Panc1 (cell line): Measurements from ENCODE around the gene BOK. TPM values are rescaled to one million over a fixed set of nuclear protein-coding genes. Genes with fewer than 3 reads are reported as not detected.

Experiments
- ATAC-seq: fragments of 200-7000 bp; cut with Tn5 transposase; 2 replicates; pipeline ENCODE4 v1.9.1; 2020; ENCODE audit warnings: mild to moderate bottlenecking, moderate library complexity
- BruUV-seq: library from RNA; stranded (reverse); fragments of 400-500 nt; replicated peaks from 2 replicates; lab custom pipeline; 2021; lab: Mats Ljungman, UMichigan
- CTCF ChIA-PET: fragments of 300-600 bp; sonication (Branson Sonifier 250); formaldehyde crosslinking; loops from one replicate; lab custom pipeline; 2022; ENCODE audit warnings: antibody characterized with exemption; lab: Charles Lee
- POLR2A ChIA-PET: fragments of 300-600 bp; sonication (Branson Sonifier 250); formaldehyde crosslinking; loops from one replicate; lab custom pipeline; 2022; ENCODE audit warnings: antibody characterized with exemption; lab: Charles Lee
- DNase-seq: peaks from one replicate; pipeline ENCODE4 v3.0.0-alpha.2; 2010; ENCODE audit warnings: low read depth, low spot score
- H3K27ac ChIP-seq: 2 replicates; pipeline ENCODE4 v1.5.1; 2011; ENCODE audit warnings: mild to moderate bottlenecking, low read length, inconsistent platforms
- H3K27me3 ChIP-seq: fragments of 200-500 bp; sonication (Bioruptor generic); 2 replicates; pipeline ENCODE4 v1.6.0; 2014; ENCODE audit warnings: low read length, inconsistent platforms; ENCODE audit not compliant: control insufficient read depth, insufficient read depth
- H3K36me3 ChIP-seq: fragments of 200-500 bp; sonication (Bioruptor generic); 2 replicates; pipeline ENCODE4 v1.5.1; 2014; ENCODE audit warnings: inconsistent platforms, mild to moderate bottlenecking, low read length, moderate library complexity; ENCODE audit not compliant: control insufficient read depth, insufficient read depth
- H3K4me1 ChIP-seq: 2 replicates; pipeline ENCODE4 v1.5.1; 2011; ENCODE audit warnings: inconsistent platforms, mild to moderate bottlenecking, low read length, moderate library complexity; ENCODE audit not compliant: control insufficient read depth, insufficient read depth
- H3K4me3 ChIP-seq, 2 experiments: 2 replicates each; pipeline ENCODE4 v1.5.1; 2011 to 2012; ENCODE audit warnings: low read depth in 2 of 2, low read length in 2 of 2, mild to moderate bottlenecking in 2 of 2, inconsistent platforms in 1 of 2, moderate library complexity in 1 of 2
- H3K9me3 ChIP-seq: fragments of 200-500 bp; sonication (Bioruptor generic); 2 replicates; pipeline ENCODE4 v1.5.1; 2014; ENCODE audit warnings: low read depth, mild to moderate bottlenecking, inconsistent platforms, low read length, moderate library complexity; ENCODE audit not compliant: control insufficient read depth, insufficient read depth
- CTCF ChIP-seq: fragments of 450-650 bp; IDR thresholded peaks from 2 replicates; pipeline ENCODE4 v1.5.1; 2017; ENCODE audit warnings: mild to moderate bottlenecking
- POLR2AphosphoS5 ChIP-seq: IDR thresholded peaks from 2 replicates; pipeline ENCODE4 v1.6.1; 2012; ENCODE audit warnings: mild to moderate bottlenecking, low read depth, low read length, moderate library complexity
- REST ChIP-seq, 2 experiments: IDR thresholded peaks; 2 replicates each; pipeline ENCODE4 v1.6.1; 2011 to 2012; ENCODE audit warnings: low read depth in 2 of 2, control low read depth in 1 of 2, low read length in 1 of 2, mild to moderate bottlenecking in 1 of 2, moderate library complexity in 1 of 2; ENCODE audit not compliant: insufficient read depth in 1 of 2
- SIN3A ChIP-seq: IDR thresholded peaks from 2 replicates; pipeline ENCODE4 v1.6.1; 2012; ENCODE audit warnings: low read depth, mild to moderate bottlenecking, low read length, moderate library complexity, borderline replicate concordance; ENCODE audit not compliant: insufficient read depth
- TCF7L2 ChIP-seq: IDR thresholded peaks from 2 replicates; pipeline ENCODE4 v1.6.1; 2011; ENCODE audit warnings: mild to moderate bottlenecking, low read depth, low read length, inconsistent platforms
- in situ Hi-C: cut with HindIII; loops from 2 replicates; pipeline ENCODE4 v1.10.0; 2016; ENCODE audit warnings: low sequenced_read_pairs, low pct_unique_long_range_greater_than_20kb
- intact Hi-C: fragments of 100-400 bp; cut with micrococcal nuclease; formaldehyde crosslinking; loops from one replicate; pipeline ENCODE4 v1.10.0; 2022; ENCODE audit not compliant: unreplicated experiment
- total RNA-seq: library from RNA; stranded (reverse); gene quantifications from one replicate; pipeline ENCODE4 v1.2.1, GENCODE V29; 2021; ENCODE audit not compliant: unreplicated experiment

Gene BOK
- total RNA-seq, 1 experiment from 2014 or later, result 39.1 TPM

DNA sequence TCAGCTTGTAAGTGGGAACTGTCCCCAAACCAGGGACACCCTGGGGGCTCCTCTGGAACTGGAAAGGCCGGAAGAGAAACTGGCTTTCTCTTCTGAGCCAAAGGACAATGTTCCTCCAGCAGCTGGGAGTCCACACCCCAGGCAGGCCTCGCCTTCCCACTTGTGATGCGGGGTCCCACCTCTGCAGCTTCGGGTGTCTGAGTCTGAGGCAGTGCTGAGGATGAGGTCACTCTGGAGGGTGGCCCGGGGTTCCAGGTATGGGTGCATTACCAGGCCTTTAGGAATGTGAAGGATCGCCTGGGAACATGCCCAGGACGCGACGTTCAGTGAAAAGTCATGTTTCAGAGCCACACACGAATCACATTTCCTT, 18.2 kb upstream of the BOK start:
- H3K36me3 ChIP-seq, result no peaks in the 10 kb centered on the region
- ChIA-PET POLR2A (no interaction called here), CTCF (no interaction called here)
- no peaks in the 10 kb centered on the region for H3K27me3 ChIP-seq
- BruUV-seq, result no TSS peak
- ATAC-seq (no peak), DNase-seq (no peak)
- no peak for TF ChIP-seq TCF7L2
- no peak for TF ChIP-seq CTCF
- TF ChIP-seq REST (IDR thresholded peaks at IDR 0.05; ENCODE audit: insufficient read depth in 1 of 2, low read depth in 2 of 2, low read length in 1 of 2), result no peak
- TF ChIP-seq POLR2AphosphoS5, result no peak
- peak overlapping the region; percentile 46 to 65 for H3K4me3 ChIP-seq
- no peak overlapping the region for H3K27ac ChIP-seq
- H3K4me1 ChIP-seq, result peaks cover 4% of the 10 kb centered on the region; the same call in 1 of the 2 replicates
- in situ Hi-C loops (no loop called here), intact Hi-C loops (no loop called here)
- H3K9me3 ChIP-seq, result no peaks in the 10 kb centered on the region

DNA sequence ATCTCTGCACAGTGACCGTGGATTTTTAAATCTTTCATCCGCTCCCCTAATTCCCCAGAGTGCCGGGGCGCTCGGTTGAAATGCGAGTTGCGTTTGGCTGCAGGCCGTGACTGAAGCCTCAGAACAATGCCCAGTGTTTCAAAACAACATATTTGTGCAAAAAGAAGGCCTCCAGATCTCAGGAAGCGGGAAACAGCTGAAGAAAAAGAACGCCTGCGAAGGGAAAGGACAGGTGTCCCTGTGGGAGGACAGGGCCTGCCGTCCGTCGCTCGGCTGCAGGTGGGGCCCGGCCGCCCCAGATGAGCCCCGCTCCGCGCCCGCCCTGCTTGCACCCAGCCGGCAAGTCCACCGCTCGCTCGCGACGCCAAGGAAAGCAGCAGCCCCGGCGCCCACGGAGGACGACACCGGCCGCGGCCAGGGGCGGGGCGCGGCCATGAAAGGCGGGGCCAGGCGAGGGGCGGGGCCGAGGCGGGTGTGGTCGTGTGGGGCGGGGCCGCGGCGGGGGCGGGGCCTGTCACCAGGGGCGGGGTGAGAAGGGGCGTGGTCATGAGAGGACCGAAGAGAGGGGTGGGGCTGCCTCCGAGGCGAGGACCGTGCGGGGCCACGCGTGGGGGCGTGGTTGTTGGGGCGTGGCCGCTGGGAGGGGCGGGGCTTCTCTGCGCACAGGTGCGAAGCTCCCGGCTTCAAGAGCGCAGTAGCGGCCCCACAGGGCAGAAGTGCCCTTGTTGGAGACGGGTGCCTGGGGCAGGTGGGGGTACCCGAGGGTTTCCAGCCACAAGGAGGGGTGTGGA, 17.6 kb upstream of the BOK start:
- TF ChIP-seq POLR2AphosphoS5, result no peak
- no peak for TF ChIP-seq REST (IDR thresholded peaks at IDR 0.05; ENCODE audit: insufficient read depth in 1 of 2, low read depth in 2 of 2, low read length in 1 of 2)
- TF ChIP-seq SIN3A, result no peak
- no peak for TF ChIP-seq CTCF
- no peak for TF ChIP-seq TCF7L2
- H3K27me3 ChIP-seq, result no peaks in the 10 kb centered on the region
- no peak overlapping the region for H3K27ac ChIP-seq
- ChIA-PET POLR2A (interaction anchor here (0.7 kb wide), 1 partner anchor 9 kb away, joined by 5 read pairs; no protein-coding TSS in a partner anchor), CTCF (interaction anchor here (0.6 kb wide), 1 partner anchor 185 kb away, joined by 4 read pairs; no protein-coding TSS in a partner anchor)
- no TSS peak for BruUV-seq
- no peaks in the 10 kb centered on the region for H3K36me3 ChIP-seq
- DNase-seq (no peak), ATAC-seq (peak; percentile 74)
- no peaks in the 10 kb centered on the region for H3K9me3 ChIP-seq
- H3K4me3 ChIP-seq, result peak overlapping the region; percentile 46 to 65
- H3K4me1 ChIP-seq, result peaks cover 4% of the 10 kb centered on the region; the same call in 1 of the 2 replicates
- in situ Hi-C loops, result no loop called here
- intact Hi-C loops, result no loop called here
